HG03575 (cell line): ENCODE data around the gene IQSEC1.
"Not testable (repeated sequence)": the region's sequence is repeated elsewhere in the genome, so short reads cannot be mapped to it uniquely, and the experiment has no call there.

Experiments used
- ATAC-seq: cut with Tn5 transposase; IDR thresholded peaks from one replicate; pipeline ENCODE4 v1.9.1; 2021; ENCODE audit not compliant: unreplicated experiment, insufficient number of reproducible peaks, low FRiP score; ENCODE audit errors: extremely low read depth

The IQSEC1 gene

DNA sequence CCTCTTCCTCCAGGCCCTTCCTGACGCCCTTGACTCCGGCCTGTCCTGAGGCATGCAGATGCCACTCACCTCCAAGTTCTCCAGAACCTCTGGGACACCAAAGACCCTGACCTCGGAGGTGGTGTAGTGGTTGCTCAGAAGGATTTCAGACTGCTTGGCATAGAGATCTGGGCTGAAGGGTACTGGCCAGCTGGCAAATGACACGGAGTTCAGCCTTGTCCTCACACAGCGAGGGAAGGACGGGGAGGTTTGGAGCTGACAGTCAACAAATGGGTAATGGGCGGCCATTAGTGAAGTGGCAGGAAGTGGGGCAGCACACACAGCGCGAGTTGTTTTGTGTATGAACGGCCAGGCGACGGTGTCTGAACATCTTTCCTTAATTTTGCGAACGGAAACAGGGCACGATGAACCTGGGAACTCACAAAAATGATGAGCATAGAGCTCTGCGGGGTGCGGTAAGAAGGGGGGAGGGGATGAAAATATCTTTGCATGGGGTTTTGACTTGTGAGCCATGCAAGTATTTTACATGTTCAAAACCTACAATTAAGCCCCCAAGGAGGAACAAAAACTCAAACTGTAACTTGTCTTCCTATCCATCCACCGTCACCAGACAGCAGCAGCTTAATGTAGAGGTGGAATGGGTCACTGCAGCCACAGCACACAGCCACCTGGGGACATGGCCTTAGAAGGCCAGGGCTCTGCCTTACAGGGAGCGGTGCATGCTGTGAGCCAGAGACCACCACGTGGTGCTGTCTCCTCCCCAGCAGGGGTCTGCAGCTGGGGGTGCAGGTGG lies 188.2 kb downstream of the IQSEC1 start:
- no peak for ATAC-seq

DNA sequence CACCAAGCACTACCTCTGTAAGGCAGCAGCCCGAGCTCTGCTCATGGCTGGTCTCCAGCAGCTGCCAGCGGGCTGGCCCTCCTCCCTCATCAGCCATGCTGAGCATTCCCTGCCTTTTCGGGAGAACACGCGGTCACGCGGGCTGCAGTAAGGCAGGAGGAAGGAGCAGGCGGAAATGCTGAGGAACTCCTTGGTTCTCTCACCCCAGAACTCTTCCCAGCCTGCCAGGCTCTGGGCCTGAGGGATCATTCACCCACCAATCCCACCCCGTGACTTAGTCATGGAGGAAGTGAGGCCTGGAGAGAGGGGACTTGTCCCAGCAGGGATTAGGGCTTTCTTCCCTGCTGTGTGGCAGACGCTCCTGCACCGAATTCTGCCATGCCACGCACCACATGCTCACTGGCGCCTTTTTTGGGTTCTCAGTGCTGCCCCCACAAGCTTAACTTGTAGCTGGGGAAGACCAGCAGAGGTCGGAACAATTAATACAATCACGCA lies 189.0 kb downstream of the IQSEC1 start:
- ATAC-seq = no peak

DNA sequence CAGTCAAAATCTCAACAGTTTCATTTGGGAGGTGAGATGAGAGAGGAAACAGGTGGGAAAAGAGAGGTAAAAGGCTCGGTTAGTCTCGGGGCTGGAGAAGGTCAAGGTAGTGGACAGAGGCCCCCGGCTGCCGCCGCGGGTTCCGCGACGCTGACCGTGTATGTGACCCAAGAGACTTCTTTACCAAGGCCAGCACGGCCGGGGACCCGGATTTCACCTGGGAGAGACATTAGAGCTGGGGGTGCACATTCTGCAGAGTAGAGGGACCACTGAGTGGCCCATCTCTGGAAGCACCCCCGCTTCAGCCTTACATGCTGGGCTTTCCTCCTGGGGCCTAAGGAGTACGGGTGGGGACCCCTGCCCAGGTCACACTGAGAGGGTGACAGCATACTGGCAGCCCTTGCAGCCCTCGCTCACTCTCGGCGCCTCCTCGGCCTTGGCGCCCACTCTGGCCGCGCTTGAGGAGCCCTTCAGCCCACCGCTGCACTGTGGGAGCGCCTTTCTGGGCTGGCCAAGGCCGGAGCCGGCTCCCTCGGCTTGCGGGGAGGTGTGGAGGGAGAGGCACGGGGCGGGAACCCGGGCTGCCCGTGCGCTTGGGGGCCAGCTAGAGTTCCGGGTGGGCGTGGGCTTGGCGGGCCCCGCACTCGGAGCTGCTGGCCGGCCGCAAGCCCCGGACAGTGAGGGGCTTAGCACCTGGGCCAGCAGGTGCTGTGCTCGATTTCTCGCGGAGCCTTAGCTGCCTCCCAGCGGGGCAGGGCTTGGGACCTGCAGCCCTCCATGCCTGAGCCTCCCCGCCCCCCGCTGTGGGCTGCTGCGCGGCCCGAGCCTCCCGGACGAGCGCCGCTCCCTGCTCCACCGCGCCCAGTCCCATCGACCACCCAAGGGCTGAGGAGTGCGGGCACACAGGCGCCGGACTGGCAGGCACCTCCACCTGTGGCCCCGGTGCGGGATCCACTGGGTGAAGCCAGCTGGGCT lies 190.6 kb downstream of the IQSEC1 start:
- ATAC-seq = no peak

DNA sequence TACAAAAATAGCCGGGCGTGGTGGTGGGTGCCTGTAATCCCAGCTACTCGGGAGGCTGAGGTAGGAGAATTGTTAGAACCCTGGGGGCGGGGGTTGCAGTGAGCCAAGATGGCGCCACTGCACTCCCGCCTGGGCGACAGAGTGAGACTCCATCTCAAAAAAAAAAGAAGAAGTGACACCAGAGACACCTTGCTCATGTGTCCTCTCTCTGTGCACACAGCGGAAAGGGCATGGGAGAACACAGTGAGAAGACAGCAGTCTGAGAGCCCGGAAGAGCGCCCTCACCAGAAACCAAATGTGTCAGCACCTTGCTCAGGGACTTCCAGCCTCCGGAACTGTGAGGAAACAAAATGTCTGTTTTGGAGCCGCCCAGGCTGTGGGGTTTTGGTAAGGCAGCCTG lies 191.4 kb downstream of the IQSEC1 start:
- ATAC-seq = not testable (repeated sequence)

DNA sequence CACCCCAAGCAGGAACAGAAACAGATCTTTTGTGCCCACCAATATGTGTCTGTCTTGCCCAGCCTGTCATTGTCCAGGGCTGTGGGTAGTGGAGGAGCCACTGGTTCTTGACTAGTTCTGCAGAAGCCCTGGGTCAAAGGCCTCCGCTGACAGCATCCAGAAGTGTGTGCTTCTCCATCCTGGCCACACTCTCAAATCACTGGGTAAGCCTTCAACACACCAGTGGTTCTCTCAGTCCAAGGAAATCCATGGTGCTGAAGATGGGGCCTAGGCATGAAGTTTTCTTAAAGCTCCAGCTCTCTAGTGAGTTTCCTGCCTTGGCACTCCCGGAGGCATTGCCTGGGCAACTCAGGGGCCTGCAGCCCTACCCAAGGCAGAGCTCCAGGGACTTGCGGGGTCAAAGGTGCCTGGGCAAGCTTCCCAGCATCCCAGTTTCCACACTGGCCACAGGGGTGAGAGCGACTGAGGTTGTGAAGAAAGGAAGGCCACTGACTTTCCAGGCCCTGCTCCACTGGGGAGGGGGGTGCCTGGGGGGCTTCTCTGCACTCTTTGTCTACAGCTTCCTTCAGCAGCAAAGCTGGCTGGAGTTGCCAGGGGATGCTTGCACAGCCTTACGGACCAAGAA lies 193.9 kb downstream of the IQSEC1 start:
- ATAC-seq = no peak

DNA sequence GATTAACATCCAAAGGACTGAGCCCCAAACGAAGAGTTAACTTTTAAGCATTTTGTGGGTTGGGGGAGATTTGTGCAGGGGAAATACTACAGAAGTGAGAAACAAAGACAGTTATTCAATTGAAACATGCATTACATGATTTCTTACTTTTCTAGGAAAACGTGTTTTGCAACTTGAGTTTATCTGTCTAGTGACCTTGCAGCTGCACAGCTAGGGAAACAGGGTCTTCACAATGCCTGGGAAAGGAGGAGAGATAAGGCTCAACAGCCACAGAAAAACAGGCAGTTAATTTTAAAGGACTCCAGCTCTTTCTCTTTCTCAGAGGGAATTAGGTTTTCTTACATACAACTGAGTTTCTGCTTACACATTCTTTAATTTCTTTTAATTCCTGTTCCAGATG lies 194.5 kb downstream of the IQSEC1 start:
- ATAC-seq = not testable (repeated sequence)

DNA sequence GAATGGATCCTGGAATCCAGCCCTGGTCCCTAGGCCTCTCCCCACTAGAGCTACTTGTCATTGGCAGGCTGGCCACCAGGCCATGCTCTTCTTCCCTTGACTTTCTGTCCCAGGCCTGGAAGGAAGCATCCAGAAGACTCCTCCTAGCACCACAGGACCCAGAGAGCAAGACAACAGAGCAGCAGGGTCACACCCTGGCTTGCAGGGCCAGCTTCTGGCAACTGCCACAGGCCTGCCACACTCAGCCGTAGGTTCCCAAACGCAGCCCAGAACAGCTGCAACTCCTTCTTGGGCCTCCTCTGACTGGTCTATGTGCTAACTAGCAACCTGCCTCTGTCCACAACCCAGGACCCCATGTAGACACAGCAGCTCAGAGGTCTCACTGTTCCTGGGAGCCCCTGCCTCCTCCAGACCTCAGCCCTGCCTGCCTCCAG lies 195.1 kb downstream of the IQSEC1 start:
- ATAC-seq = no peak

DNA sequence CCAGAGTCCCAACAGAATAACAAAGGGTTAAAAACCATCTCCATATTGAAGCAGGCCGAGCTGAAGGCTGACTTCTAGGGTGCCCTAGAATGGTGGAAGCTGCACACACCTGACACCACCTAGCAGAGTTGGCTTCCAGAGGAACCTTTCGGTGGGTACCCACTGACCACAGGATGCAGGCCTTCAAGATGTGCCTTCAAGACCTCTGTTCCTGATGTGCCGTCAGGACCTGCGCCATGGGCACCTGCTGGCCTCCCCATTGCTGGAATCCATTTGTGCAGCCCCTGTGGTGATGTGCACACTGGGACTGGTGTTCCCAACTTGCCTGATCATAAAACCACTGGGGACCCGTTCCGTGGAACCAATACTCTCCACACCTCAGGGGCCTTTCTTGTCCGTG lies 196.2 kb downstream of the IQSEC1 start:
- no peak for ATAC-seq

DNA sequence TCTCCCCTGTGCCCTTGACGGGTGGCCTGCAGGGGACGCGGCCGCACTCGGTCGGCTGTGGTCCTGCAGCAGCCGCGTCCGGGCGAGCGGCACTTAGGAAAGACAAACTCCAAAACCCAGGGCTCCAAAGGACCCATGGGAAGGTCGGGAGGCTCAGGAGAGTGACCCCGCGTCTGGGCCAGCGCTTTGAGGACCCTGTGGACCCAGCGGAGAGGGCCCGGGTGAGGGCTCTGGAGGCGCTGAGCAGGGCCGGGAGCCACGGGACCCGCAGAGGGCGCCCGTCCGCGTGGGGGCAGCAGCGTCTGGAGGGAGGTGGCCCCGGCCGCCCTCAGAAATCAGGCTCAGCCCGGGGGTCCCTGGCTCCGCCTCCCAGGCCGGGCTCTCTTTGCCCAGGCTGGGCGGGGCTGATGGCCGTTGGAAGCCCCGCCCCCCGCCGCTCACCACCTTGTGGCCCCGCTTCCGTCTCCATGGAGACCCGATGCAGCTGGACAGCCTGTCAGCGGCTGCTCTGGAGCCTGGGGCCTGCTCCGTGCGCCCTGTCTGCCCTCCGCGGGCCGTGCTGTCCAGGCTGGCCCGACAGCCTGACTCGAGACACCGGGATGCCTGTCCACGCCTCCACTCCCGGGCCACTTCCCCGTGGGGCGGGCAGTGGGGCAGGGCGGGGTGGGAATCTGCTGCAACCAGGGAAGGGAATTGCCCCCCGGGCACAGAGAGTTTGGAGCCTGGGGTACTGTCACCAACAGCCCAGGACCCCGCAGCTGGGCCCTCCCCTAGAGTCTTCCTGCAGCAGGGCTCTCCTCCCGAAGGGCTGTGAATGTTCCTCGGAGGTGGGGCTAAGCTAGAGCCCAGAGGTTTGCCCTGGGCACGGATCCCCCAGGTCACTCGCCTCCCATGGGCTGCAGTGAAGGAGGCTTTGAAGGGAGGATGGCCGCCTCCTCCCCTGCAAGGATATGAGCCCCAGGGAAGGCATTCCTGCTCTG lies 197.1 kb downstream of the IQSEC1 start:
- no peak for ATAC-seq

DNA sequence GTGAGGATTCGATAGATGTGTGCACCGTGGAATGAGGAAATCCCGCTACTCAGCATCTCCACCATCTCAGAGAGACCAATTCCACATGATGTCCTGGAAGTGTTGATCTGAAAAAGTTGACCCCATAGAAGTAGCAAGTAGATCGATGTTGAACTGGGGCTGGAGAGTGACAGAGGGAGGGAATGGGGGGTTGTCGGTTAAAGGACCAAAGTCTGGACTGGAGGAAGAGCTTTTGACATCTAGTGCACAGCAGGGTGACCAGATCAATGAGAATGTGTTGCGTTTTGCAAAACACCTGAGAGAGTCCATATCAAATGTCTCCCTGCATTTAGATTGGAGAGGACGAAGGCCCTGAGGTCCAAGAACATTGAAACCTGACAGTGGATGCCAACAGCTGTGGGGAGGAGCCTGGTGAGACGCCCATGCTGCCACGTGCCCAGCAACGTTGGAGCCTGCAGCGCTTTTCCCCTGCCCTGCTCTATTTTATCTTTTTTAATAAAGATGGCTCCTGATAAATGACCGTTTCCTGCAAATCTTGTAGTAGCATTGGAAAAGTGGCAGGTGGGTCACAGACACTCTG lies 201.7 kb downstream of the IQSEC1 start:
- no peak for ATAC-seq

DNA sequence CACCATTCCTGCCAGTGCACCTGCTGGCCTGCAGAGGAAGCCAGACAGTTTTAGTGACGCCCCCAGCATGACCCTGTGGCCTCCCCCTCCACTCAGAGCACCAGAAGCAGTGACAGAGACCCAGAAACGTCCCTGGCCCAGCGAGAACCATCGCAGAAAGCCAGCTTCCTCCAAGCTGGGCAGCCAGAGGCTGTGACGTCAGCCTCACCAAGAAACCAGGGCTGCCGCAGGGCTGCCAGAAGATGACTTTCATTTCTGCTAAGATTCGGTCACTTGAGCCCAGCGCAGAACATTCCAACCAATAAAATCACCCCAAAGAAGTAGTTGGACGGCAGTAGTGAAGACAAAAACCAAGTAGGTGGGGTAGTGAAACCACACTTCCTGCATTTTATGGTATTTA lies 202.3 kb downstream of the IQSEC1 start:
- no peak for ATAC-seq

DNA sequence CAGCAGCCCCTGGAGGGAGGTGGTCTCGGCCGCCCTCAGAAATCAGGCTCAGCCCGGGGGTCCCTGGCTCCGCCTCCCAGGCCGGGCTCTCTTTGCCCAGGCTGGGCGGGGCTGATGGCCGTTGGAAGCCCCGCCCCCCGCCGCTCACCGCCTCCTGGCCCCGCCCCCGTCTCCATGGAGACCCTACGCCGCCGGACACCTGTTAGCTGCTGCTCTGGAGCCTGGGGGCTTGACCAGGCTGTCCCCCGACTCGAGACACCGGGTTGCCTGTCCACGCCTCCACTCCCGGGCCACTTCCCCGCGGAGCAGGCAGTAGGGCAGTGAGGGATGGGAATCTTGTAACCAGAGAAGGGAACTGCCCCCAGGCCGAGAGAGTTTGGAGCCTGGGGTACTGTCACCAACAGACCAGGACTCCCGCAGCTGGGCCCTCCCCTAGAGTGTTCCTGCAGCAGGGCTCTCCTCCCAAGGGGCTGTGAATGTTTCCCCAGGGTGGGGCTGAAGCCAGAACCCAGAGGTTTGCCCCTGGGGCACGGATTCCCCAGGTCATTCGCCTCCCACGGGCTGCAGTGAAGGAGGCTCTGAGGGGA lies 204.1 kb downstream of the IQSEC1 start:
- ATAC-seq = no peak

DNA sequence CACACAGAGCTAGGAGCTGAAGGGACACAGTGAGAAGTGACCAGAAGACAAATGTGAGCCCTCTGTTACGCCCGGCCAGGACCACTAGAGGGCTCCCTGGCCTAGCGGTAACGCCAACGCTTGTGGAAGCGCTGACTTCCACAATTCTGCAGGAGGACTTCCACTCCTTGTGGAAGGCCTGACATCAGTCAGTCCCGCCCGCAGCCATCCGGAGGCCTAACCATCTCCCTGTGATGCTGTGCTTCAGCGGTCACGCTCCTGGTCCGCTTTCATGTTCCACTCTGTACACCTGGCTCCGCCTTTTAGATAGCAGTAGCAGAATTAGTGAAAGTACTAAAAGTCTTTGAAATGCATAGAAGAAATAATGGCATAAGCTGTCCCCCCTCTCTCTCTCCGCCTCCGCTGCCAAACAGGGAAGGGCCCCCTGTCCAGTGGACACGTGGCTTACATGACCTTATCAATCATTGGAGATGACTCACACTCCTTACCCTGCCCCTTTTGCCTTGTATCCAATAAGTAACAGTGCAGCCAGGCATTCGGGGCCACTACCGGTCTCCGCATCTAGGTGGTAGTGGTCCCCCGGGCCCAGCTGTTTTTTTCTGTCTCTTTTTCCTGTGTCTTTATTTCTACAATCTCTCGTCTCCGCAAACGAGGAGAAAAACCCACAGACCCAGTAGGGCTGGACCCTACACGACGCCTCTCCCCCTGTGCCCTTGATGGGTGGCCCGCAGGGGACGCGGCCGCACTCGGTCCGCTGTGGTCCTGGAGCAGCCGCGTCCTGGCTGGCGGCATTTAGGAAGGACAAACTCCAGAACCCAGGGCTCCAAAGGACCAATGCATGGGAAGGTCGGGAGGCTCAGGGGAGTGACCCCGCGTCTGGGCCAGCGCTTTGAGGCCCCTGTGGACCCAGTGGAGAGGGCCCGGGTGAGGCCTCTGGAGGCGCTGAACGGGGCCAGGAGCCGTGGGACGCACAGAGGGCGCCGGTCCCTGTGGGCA lies 204.9 kb downstream of the IQSEC1 start:
- ATAC-seq = no peak

DNA sequence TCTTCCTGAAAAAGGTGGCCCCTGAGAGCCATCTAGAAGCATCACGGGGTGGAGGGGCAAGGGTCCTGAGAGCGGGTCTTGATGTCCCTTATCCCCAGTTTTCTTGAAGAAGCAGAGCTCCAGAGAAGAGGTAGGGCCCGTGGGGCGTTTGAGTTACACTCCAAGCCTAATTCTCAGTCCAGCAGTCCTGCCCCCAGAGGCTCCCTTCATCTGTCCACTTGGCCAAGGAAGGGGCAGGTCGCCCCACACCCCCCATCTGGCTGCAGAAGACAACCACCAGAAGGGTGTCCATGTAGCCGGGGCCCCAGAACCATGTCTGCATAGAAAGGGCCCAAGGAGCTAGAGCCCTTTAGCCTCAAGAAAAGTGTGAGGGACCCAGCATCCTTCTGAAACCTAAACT lies 206.4 kb downstream of the IQSEC1 start:
- ATAC-seq = no peak

DNA sequence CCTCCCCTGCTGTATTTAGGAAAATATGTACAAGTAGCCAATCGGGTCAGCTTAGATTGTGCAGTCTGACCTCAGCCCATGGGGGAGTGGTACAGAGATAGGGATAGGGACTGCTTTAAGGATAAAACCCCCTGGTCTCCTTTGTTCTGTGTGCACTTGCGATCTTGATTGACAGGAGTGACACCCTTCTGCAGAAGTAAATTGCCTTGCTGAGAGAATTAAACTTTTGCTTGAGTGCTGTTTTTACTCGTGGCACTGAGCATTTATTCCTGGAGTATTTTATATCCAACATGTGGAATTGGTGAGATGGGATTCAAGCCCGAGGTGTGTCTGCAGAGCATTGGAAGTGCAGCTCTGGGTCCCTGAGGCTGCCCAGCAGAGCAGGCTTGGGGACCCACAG lies 208.0 kb downstream of the IQSEC1 start:
- no peak for ATAC-seq

DNA sequence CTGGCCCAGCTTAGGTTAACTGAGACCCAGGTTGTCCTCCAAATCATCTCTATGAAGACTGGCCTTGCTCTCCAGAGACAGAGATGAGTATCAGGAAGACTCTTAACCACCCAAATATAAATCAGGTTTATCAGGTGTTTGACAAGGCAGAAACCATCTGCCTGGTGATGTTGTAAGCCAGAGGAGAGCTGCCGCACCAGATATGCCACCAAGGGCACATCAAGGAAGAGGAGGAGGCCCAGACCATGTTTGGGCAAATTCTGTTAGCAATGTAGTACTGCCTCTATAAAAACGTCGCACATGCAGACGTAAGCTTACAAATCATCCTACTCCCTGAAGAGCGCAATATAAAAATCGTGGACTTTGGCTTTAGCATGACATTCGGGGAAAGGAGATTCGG lies 210.8 kb downstream of the IQSEC1 start:
- no peak for ATAC-seq

DNA sequence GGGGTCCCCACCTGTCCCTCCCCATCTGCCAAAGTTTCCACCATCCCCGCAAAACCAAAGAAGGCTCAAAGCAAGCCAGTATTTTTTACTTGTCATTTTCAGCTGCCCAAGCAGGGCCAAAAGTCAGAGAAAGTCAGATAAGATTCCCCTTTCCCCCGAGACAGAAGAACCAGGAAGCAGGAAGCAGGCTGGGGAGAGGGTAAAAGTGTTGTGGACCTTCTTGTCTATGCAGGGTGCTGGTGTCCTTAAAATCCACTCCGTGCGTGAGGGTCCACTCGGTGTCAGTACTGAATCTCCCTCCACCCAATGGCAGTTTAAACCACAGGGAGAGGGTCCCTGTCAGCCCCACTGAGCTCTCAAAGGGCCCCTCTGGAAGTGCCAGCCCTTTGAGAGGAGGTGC lies 211.6 kb downstream of the IQSEC1 start:
- ATAC-seq = no peak
